ENCODE results near the gene BMP8A.

The BMP8A gene

GRCh38 chr1:39573736-39574624 lies 82.5 kb downstream of the BMP8A start:
- no peak for DNase-seq (ENCODE audit: low spot score)
- in situ Hi-C loops (cut with MboI; ENCODE audit: low pct_unique_long_range_greater_than_20kb, low sequenced_read_pairs, unreplicated experiment), result no loop called here
- TF ChIP-seq CTCF (IDR thresholded peaks at IDR 0.05; ENCODE audit: extremely low read depth, insufficient read depth, missing control alignments), result no peak

- TF ChIP-seq CTCF (IDR thresholded peaks at IDR 0.05; ENCODE audit: extremely low read depth, insufficient read depth, missing control alignments), result no peak
- no peak for DNase-seq (ENCODE audit: low spot score)
Observed at GRCh38 chr1:39574646-39575045, 83.2 kb downstream of the BMP8A start.

More at GRCh38 chr1:39574646-39575045, 83.2 kb downstream of the BMP8A start:
- in situ Hi-C loops (cut with MboI; ENCODE audit: low pct_unique_long_range_greater_than_20kb, low sequenced_read_pairs, unreplicated experiment), result no loop called here

Data from GM13977 (cell line).